Activated T-cell treated with anti-CD3 and anti-CD28 coated beads, Interleukin-2, amount 50 U/mL, for 1 hour (primary cell): ENCODE measurements around the gene ADAM12.
"Not testable (repeated sequence)": the region's sequence is repeated elsewhere in the genome, so short reads cannot be mapped to it uniquely, and the experiment has no call there.

Experiments used
- DNase-seq: peaks from one replicate; pipeline ENCODE4 v3.0.0-alpha.2; 2020

Gene ADAM12

GRCh38 chr10:126402721-126403695, 14.7 kb upstream of the ADAM12 start:
- DNase-seq, result no peak

- DNase-seq, result no peak
These were observed 12.4 kb upstream of the ADAM12 start for GRCh38 chr10:126400641-126401040.

GRCh38 chr10:126398924-126399323, 10.6 kb upstream of the ADAM12 start:
- no peak for DNase-seq

GRCh38 chr10:126398383-126398743, 10.1 kb upstream of the ADAM12 start:
- DNase-seq, result no peak

GRCh38 chr10:126397640-126398382, 9.5 kb upstream of the ADAM12 start:
- DNase-seq, result no peak

DNA sequence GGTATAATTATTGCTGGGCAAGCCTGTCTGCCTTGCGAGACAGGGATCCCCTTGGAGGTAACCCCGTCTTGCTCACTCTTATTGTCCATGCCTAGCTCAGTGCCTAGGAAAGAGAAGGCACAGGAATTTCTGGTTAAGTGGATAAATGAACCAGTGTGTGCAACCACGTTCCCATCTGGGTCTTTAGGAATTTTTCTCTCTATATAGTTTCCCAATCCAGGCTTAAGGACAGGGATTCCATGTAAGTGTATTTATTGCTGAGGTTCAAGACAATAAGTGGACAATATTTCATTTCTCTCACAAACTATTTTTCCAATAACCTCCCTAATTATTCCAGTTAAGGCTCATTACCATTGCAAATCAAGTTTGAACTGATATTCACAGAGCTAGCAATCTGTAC, 8.9 kb upstream of the ADAM12 start:
- no peak for DNase-seq

DNA sequence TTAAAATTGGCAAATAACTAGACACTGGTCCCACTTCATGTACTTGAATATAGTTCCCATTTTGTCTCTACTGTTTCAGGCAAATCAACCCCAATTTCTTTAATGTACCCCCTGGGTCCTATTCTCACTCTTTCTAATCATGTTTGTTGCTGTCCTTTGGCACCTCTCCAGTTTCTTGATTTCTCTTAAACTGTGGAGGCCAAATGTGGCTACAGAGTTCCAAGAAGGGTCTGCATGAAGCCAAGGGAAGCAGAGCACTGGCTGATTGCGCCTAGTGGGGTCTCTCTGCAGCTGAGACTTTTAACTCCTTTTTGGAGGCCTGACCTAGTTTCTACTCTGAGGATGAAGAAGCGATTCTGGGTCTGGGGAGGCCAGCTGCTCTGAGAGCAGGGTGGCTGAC, 6.7 kb upstream of the ADAM12 start:
- no peak for DNase-seq

DNA sequence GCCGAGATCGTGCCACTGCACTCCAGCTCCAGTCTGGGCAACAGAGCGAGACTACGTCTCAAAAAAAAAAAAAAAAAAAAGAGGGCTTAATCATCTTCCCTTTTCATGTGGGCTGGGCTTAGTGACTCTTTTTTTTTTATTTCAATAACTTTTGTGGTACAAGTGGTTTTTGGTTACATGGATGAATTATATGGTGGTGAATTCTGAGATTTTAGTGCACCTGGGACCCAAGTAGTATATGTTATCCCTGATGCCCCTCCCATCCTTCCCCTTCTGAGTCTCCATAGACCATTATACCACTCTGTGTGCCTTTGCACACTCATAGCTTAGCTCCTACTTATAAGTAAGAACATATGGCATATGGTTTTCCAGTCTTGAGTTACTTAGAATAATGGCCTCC, 4.8 kb upstream of the ADAM12 start:
- DNase-seq, result no peak

DNA sequence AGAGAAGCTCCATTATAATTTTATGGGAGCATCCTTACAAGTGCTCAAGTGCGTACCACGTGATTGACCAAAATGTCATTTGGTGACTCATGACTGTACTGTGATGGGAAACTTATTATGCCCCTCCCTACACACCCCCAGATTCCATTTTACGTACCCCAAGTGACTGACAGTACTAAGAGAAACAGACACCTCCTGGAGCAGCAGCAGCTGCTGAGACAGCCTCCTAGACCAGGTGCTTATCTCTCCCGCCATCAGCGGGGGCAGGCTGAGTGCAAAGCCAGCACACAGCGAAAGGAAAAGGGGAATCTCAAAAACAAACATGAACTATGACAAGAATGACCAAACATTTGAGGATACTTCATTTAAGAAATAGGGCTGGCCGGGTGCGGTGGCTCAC, 4.2 kb upstream of the ADAM12 start:
- DNase-seq, result no peak

DNA sequence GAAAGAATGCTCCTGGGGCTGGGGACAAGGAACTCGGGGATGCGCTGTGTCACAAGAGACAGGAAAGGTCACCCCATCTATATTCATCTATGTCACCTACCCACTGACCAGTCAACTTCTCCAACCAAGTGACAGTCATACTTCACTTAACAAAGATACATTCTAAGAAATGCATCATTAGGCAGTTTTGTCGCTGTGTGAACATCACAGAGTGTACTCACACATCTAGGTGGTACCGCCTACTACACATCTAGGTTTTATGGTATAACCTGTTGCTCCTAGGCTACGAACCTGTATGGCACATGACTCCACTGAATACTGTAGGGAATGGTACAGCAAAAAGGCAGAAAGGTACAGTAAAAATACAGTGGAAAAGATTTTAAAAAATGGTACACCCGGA, 3.8 kb upstream of the ADAM12 start:
- DNase-seq, result no peak

GRCh38 chr10:126391192-126391885, 3.1 kb upstream of the ADAM12 start:
- DNase-seq, result no peak

DNA sequence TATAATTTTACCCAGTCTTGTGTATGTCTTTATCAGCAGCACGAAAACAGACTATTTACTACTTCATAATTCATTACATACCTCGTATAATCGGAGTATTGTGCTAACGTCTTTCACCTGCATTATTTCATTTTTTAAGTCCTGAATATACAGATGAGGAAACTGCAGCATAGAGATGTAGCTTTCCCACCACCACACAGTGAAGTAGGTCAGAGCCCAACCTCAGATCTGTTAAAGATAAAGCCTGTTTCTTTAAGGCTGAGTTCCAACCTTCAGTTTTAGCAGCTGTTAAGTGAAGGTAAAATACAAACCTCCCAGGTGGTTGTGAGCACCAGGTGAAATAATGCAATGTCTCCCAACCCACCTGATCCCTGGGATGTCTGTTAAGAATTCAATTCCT, 2.0 kb upstream of the ADAM12 start:
- DNase-seq, result no peak

DNA sequence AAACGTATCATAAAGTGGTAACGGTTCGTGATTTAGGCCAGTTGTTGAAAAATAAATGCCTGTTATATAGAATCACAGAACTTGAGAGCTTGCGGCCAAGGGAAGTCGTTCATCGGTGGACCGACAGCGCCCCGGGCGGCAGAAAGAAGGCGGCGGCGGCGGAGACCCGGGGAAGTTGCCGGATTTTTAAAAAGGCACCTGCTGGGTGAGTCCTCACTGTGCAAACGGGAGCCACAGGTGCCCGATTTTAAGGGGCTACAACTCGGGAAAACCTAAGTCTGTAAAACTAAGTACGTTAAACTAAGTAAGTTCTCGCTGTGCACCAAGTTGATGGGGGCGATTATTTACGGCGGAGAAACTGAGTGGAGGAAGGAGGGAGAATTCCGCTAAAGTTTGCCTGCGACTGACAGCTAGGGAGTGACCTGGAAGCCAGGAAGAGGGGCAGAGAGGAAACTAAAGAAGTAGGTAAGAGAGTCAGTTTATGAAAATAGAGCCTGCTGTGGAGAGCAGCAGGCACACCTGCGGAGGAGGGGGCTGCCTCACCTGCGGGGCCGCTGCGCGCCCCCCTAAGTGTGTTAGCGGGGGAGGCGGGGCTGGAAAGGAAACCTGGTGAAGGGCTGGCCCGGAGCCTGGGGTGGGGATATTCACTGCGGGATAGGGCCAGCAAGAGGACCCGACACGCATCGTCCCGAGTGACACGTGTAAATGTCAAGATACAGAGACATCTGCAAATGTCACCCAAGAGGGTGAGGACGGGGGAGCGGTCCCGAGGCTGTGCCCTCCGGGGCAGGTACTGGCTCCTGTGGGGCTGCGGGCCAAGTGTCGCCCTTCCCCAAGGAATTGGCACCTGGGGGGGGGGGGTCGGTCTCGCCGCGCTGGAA, 996 bp downstream of the ADAM12 start:
- DNase-seq, result peak; percentile 22

GRCh38 chr10:126384269-126384873, 3.9 kb downstream of the ADAM12 start:
- DNase-seq, result no peak

DNA sequence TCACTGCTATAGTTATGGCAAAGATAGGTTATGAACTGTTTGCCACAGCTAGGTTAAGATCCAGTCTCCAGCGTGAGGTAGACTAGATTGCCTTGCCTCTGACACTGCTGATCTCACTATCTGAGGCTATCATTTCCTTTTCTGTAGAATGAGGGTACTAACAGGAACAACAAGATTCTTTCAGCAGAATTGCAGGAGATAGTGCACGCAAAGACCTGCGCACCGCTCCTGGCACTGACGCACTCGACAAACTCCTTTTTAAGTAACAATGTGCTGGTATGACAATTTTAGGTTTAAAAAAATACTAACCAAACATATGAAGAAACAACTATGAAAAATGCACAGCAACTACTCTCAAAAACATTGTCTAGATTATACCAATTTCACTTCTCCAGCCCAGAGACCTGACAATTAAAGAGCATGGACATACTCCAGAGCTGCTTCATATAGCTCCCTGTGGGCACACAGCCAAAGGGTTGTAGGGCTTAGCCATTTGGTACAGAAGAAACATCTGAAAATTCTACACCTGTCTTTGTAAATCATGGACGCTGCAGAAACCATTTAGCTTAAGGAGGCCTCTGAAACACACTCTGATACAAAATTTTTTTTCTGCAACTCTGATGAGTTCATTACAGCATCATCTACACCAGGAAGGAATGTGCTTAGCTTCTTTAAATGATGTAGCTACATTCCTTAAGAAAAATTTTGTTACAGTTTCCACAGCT, 7.8 kb downstream of the ADAM12 start:
- no peak for DNase-seq

GRCh38 chr10:126379166-126379565, 9.1 kb downstream of the ADAM12 start:
- not testable (repeated sequence) for DNase-seq

- DNase-seq, result no peak
These were observed 11.3 kb downstream of the ADAM12 start for GRCh38 chr10:126376956-126377355.

- no peak for DNase-seq
These were observed 12.2 kb downstream of the ADAM12 start for GRCh38 chr10:126375926-126376554.

GRCh38 chr10:126375299-126375698, 13.0 kb downstream of the ADAM12 start:
- no peak for DNase-seq

- no peak for DNase-seq
These were observed 13.8 kb downstream of the ADAM12 start for GRCh38 chr10:126374435-126374834.

GRCh38 chr10:126373972-126374371, 14.3 kb downstream of the ADAM12 start:
- DNase-seq, result no peak
